ENCODE data around the gene SYNE2.

SYNE2 gene

GRCh38 chr14:63875311-63875710 is 22.5 kb downstream of the SYNE2 start:
- peak; percentile 55 for DNase-seq (ENCODE audit: low spot score)

- no peak for DNase-seq (ENCODE audit: low spot score)
These were observed 24.7 kb downstream of the SYNE2 start for GRCh38 chr14:63877550-63877939.

DNA sequence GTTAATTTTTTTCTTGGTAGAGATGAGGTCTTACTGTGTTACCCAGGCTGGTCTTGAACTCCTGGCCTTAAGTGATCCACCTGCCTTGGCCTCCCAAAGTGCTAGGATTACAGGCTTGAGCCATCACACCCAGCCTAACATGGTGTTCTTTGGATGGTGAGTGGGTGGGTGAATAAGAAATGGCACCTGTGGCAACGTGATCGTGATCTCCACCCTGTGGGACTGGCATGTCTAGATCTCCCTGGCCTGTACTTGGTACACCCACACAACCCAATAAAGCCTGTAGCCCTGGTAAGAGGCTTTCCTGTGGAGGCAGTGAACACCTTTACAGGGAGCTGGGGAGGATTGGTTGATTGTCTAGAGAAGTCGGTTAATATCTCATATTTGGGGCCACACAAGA is 25.2 kb downstream of the SYNE2 start:
- DNase-seq (ENCODE audit: low spot score): no peak

GRCh38 chr14:63878792-63879191 is 26.0 kb downstream of the SYNE2 start:
- DNase-seq (ENCODE audit: low spot score): no peak

DNA sequence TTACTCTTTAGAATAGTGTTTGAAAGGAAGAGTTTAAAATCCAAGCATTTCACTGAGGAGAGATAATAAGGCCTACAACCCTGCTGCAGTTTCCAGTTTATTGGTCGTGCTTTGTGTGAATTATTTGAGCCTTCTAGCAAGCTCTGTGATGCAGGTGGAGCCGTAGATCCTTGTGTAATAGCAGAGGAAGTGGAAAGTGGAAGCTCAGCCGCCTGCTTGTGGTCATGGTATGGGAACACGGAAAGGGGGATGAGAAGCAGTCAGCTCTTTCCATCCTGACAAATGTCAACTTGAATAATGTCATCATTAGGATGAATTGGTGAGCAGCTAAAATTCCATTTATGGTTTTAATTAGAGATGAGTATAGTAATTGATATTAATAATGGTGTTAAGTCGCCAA is 29.1 kb downstream of the SYNE2 start:
- no peak for DNase-seq (ENCODE audit: low spot score)

DNA sequence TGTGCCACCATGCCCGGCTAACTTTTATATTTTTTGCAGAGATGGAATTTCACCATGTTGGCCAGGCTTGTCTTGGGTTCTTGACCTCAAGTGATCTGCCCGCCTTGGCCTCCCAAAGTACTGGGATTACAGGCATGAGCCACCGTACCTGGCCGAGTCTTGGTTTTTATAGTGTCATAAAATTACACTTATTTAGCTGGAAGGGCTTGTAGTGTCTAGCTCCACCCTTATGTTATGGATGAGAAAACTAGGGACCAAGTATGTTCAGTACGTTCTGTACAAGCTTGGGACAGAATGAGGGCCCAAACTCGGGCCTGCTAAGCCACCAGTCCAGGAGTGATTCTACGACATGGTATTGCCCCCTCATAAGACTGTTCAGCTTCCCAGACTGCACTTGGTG is 35.1 kb downstream of the SYNE2 start:
- no peak for DNase-seq (ENCODE audit: low spot score)

DNA sequence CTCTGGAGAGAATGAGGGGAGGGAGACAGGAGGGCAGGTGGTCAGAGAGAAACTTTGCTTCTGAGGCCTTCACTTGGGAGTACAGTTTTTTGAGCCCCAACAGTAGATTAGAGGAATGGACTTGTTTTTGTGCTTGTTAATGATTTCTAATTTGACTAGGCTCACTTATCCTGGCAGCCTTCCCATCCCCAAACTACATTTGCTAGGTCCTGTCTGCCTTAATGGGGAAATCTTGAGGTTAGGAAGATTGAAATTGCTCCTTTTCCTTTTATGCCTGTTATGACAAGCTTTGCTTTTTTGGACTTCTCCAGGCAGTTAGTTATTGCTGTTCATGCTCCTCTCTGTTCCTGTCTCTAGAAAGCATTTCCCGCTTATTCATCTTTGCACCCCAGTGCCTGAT is 37.7 kb downstream of the SYNE2 start:
- DNase-seq (ENCODE audit: low spot score): no peak

DNA sequence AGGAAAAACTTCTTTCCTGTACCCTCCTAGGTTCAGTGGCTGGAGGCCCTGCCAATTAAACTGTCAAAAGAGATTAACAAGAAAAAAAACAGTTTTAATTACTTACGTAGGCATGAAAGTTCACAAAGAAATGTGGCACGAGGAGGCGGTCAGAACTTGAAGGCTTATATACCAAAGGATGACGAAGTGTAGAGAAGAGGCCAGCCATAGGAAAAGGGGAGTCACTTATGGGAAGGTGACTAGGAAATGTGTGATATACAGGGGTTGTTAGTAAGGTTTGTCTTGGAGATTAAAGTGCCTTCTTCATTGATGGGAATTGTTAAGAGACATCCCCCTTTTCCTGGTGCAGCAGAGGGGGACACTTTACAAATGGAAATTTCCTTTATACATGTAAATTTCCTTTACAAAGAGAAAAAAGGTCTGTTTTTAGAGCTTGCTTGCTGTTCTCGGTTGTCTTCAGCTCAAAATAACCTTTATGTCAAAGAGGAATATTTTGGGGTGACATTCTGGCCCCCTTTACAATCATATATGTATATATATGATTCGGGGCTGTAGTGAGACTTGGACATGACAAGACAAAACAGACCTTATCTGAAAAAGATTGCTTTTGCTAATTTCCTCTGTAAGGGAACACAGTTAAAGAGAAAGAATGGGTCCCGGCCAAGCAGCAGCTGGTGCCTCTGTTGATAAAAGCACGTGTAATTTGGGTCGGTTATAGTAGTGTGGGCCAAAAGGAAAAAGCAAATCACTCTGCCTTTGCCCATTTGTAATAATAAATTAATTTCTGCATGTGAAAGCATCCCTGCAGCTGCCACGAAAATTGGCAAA is 38.6 kb downstream of the SYNE2 start:
- no peak for DNase-seq (ENCODE audit: low spot score)

- DNase-seq (ENCODE audit: low spot score): no peak
These were observed 39.5 kb downstream of the SYNE2 start for GRCh38 chr14:63892265-63892664.

DNA sequence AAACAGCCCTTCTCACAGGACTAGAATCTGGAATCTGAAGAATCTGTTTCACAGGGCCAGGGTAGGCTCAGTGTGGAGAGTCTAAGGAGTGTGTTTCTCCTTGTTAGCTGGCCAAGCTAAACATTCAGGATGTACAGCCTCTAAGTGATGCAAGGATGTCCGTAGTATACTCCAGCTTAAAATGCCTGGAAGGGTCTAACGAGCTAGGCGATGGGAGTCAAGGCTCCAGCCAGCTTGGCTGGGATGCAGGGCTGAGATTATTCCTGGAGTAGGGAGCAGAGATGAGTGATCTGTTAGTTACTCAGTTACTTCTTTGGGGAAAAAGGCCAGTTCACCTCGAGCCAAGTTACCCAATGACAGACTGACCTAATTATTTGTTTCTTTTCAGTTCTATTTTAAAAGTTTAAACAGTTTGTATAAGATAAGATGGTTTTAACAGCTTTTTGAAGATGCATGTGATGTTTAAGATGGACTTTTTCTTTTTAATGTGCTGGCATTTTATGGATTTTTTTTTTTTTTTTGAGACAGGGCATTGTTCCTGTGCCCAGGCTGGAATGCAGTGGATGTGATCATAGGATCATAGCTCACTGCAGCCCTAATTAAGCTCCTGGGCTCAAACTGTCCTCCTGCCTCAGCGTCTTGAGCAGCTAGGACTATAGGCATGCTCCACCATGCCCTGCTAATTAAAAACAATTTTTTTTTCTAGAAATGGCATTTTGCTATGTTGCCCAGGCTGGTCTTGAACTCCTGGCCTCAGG is 41.1 kb downstream of the SYNE2 start:
- no peak for DNase-seq (ENCODE audit: low spot score)

DNA sequence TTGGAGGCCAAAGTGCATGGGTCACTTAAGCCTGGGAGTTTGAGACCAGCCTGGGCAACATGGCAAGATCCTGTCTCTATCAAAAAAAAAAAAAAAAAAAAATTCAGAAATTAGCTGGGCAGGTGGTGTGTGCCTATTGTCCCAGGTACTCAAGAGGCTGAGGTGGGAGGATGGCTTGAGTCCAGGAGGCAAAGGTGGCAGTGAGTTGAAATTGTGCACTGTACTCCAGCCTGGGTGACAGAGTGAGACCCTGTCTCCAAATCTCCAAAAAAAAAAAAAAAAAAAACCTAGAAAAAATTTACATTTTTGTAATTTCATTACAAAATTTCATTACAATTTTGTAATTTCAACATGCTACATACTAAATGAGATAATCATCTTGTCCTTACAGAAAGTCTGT is 42.7 kb downstream of the SYNE2 start:
- no peak for DNase-seq (ENCODE audit: low spot score)

GRCh38 chr14:63896278-63896720 is 43.5 kb downstream of the SYNE2 start:
- DNase-seq (ENCODE audit: low spot score): peak; percentile 78

- no peak for DNase-seq (ENCODE audit: low spot score)
These were observed 44.9 kb downstream of the SYNE2 start for GRCh38 chr14:63897721-63898163.

- DNase-seq (ENCODE audit: low spot score): no peak
These were observed 47.1 kb downstream of the SYNE2 start for GRCh38 chr14:63899953-63900352.

DNA sequence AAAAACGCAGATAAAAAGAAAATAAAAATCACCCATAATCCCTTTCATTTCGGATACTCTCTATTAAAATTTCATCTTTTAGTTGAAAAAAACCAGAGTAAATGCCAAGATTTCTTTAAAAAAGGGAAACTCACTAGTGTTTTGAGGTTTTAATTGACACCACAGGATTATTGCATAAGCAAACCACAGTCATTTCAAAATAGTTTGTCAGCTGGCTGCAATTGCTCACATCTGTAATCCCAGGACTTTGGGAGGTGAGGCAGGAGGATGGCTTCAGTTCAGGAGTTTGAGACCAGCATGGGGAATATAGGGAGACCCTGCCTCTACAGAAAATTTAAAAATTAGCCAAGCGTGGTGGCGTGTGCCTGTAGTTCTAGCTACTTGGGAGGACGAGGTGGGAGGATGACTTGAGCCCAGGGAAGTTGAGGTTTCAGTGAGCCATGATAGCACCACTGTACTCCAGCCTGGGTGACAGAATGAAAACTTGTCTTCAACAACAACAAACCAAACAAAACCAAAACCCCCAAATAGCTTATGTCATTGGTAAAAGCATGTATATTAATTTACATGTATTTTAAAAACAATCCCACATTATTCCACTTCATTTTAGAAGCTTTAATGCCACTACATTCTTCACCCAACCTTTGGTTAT is 48.8 kb downstream of the SYNE2 start:
- DNase-seq (ENCODE audit: low spot score): no peak

GRCh38 chr14:63902375-63902976 is 49.7 kb downstream of the SYNE2 start:
- DNase-seq (ENCODE audit: low spot score): no peak

DNA sequence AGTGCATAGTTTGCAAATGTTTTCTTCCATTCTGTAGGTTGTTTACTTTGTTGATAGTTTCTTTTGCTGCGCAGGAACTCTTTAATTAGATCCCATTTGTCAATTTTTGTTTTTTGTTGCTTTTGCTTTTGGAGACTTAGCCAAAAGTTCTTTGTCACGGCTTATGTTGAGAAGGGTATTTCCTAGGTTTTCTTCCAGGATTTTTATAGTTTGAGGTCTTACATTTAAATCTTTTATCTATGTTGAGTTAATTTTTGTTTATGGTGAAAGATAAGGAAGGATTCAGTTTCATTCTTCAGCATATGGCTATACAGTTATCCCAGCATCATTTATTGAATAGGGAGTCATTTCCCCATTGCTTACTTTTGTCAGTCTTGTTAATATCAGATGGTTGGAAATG is 51.9 kb downstream of the SYNE2 start:
- DNase-seq (ENCODE audit: low spot score): no peak

- DNase-seq (ENCODE audit: low spot score): no peak
These were observed 52.6 kb downstream of the SYNE2 start for GRCh38 chr14:63905370-63905769.

DNA sequence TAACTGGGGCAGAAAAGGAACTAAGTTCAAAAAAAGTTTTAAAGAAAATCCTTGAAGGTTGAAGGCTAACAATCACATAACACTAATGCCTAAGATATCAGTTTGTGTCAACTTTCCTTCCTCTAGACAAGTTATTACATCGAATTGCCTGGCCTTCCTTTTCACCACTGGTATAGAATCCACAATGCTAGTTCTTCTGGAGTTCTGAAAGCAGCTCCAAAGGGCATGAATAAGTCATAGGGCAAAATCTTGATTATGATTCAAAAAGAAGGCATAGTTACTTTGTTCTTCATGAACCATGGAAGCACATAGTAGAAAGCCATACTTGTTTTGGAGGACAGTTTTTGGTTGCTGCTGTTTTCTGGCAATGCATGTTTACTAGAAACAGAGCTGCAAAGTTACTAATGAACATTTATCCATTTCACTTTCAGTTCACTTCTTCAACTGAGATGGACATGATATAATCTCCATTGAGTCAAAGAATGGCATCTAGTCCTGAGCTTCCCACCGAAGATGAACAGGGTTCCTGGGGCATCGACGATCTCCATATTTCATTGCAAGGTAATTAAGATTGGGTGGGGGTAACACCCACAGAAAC is 56.0 kb downstream of the SYNE2 start:
- no peak for DNase-seq (ENCODE audit: low spot score)

- DNase-seq (ENCODE audit: low spot score): no peak
These were observed 57.2 kb downstream of the SYNE2 start for GRCh38 chr14:63909984-63910383.

DNA sequence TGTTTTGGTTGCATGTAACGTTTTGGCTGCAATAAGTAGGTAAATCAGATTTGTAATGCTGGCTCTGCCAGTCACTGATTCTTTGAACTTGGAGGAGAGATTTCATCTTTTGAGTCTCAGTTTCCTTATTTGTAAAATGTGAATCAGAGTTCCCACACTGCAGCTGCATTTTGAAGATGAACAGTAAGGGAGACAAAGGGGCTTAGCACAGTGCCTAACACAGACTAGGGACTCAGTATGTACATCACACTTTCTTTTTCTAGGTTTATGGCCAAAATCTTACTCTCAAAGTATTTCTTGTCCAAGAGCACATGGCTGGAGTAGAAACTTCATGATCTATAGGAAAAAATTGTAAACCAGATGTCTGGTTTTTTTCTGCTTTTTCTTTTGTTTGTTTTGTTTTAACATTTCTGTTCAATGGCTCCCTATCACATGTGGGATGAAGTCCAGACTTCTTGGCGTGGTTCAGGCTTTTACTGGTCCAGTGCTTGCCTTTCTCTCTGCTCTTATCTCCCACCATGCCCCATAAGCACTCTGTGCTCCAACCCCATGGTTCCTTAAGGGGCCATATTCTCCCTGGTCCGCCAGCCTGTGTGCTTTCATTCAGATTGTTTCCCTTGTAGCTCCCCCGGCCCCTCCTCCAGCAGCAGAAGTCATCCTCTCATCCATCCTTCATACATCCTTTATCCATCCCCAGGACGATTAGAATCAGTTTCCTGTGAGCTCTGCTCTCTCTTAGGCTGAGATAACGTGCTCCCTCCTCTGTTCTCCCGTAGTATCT is 58.0 kb downstream of the SYNE2 start:
- no peak for DNase-seq (ENCODE audit: low spot score)
